H9 (cell line): Measurements from ENCODE around the gene DEAF1. TPM values are rescaled to one million over a fixed set of nuclear protein-coding genes. Genes with fewer than 3 reads are reported as not detected.

Source experiments
- DNase-seq: peaks from one replicate; pipeline ENCODE4 v3.0.0-alpha.2; 2017
- H2AFZ ChIP-seq: one replicate; pipeline ENCODE4 v1.6.1; 2013; ENCODE audit warnings: mild to moderate bottlenecking, low read length, control low read depth, moderate library complexity
- H2AK5ac ChIP-seq: 2 replicates; pipeline ENCODE4 v1.6.1; 2013; ENCODE audit warnings: low read length, control low read depth, mixed read lengths; ENCODE audit not compliant: insufficient read length
- H2BK120ac ChIP-seq: one replicate; pipeline ENCODE4 v1.6.1; 2013; ENCODE audit warnings: low read depth, mild to moderate bottlenecking, low read length, control low read depth, inconsistent platforms; ENCODE audit not compliant: poor library complexity, severe bottlenecking
- H2BK12ac ChIP-seq: 2 replicates; pipeline ENCODE4 v1.6.1; 2013; ENCODE audit warnings: low read length, control low read depth, mixed read lengths, low read depth; ENCODE audit not compliant: insufficient read length
- H2BK15ac ChIP-seq: 2 replicates; pipeline ENCODE4 v1.6.1; 2013; ENCODE audit warnings: low read depth, low read length, control low read depth
- H2BK20ac ChIP-seq: one replicate; pipeline ENCODE4 v1.6.1; 2013; ENCODE audit warnings: low read depth, mild to moderate bottlenecking, low read length, control low read depth, inconsistent platforms; ENCODE audit not compliant: poor library complexity, severe bottlenecking
- H2BK5ac ChIP-seq: 2 replicates; pipeline ENCODE4 v1.6.1; 2013; ENCODE audit warnings: low read length, control low read depth, mixed read lengths; ENCODE audit not compliant: insufficient read length
- H3K14ac ChIP-seq: 2 replicates; pipeline ENCODE4 v1.6.1; 2013; ENCODE audit warnings: low read length, control low read depth; ENCODE audit not compliant: insufficient read depth
- H3K18ac ChIP-seq: 2 replicates; pipeline ENCODE4 v1.6.1; 2013; ENCODE audit warnings: low read depth, mild to moderate bottlenecking, mixed read lengths, low read length, control low read depth; ENCODE audit not compliant: insufficient read length
- H3K23ac ChIP-seq: 2 replicates; pipeline ENCODE4 v1.6.1; 2013; ENCODE audit warnings: low read length, control low read depth, mixed read lengths, low read depth; ENCODE audit not compliant: insufficient read length
- H3K23me2 ChIP-seq: 2 replicates; pipeline ENCODE4 v1.6.1; 2013; ENCODE audit warnings: low read depth, mild to moderate bottlenecking, mixed read lengths, low read length, control low read depth; ENCODE audit not compliant: insufficient read length, poor library complexity, severe bottlenecking
- H3K27ac ChIP-seq: 2 replicates; pipeline ENCODE4 v1.5.1; 2013; ENCODE audit warnings: low read length, control low read depth, mixed read lengths, low read depth; ENCODE audit not compliant: insufficient read length
- H3K27me3 ChIP-seq: 2 replicates; pipeline ENCODE4 v1.6.1; 2013; ENCODE audit warnings: low read length, control low read depth, inconsistent platforms; ENCODE audit not compliant: insufficient read depth
- H3K4ac ChIP-seq: 2 replicates; pipeline ENCODE4 v1.6.1; 2013; ENCODE audit warnings: low read depth, mild to moderate bottlenecking, control low read depth, inconsistent platforms, low read length, moderate library complexity
- H3K4me1 ChIP-seq: 2 replicates; pipeline ENCODE4 v1.6.1; 2013; ENCODE audit warnings: low read length, control low read depth, inconsistent platforms; ENCODE audit not compliant: insufficient read depth
- H3K4me2 ChIP-seq: 2 replicates; pipeline ENCODE4 v1.6.1; 2013; ENCODE audit warnings: low read length, control low read depth, mixed read lengths; ENCODE audit not compliant: insufficient read length, insufficient read depth
- H3K56ac ChIP-seq: 2 replicates; pipeline ENCODE4 v1.6.1; 2013; ENCODE audit warnings: low read depth, mild to moderate bottlenecking, mixed read lengths, low read length, control low read depth; ENCODE audit not compliant: insufficient read length
- H3K79me1 ChIP-seq: 2 replicates; pipeline ENCODE4 v1.6.1; 2013; ENCODE audit warnings: low read depth, mild to moderate bottlenecking, moderate library complexity, low read length, control low read depth, inconsistent platforms; ENCODE audit not compliant: insufficient read depth, poor library complexity, severe bottlenecking
- H3K79me2 ChIP-seq: 2 replicates; pipeline ENCODE4 v1.6.1; 2013; ENCODE audit warnings: low read length, control low read depth, inconsistent platforms; ENCODE audit not compliant: insufficient read depth
- H3K9ac ChIP-seq: 2 replicates; pipeline ENCODE4 v1.6.1; 2013; ENCODE audit warnings: low read length, control low read depth, mixed read lengths; ENCODE audit not compliant: insufficient read length; ENCODE audit errors: extremely low read depth
- H3K9me3 ChIP-seq: one replicate; pipeline ENCODE4 v1.6.1; 2013; ENCODE audit warnings: low read depth, low read length, inconsistent platforms; ENCODE audit not compliant: control insufficient read depth
- H3T11ph ChIP-seq: one replicate; pipeline ENCODE4 v1.6.1; 2013; ENCODE audit warnings: mild to moderate bottlenecking, low read length, control low read depth, inconsistent platforms
- H4K20me1 ChIP-seq: one replicate; pipeline ENCODE4 v1.6.1; 2013; ENCODE audit not compliant: control insufficient read depth, insufficient read length, insufficient read depth
- H4K5ac ChIP-seq: 2 replicates; pipeline ENCODE4 v1.6.1; 2013; ENCODE audit warnings: low read depth, mild to moderate bottlenecking, mixed read lengths, low read length, control low read depth; ENCODE audit not compliant: insufficient read length
- H4K8ac ChIP-seq: replicated peaks from 2 replicates; pipeline ENCODE4 v1.6.1; 2013; ENCODE audit warnings: low read length, control low read depth, mixed read lengths, low read depth; ENCODE audit not compliant: insufficient read length
- H4K91ac ChIP-seq: 2 replicates; pipeline ENCODE4 v1.6.1; 2013; ENCODE audit warnings: low read depth, mild to moderate bottlenecking, moderate library complexity, mixed read lengths, low read length, control low read depth; ENCODE audit not compliant: insufficient read length
- H3K27ac Mint-ChIP-seq, 3 experiments: 2 replicates in 2 of 3; 3 replicates in 1 of 3; pipeline ENCODE4 v1.8.0; 2020 to 2021; ENCODE audit warnings: mixed read lengths in 3 of 3, mild to moderate bottlenecking in 1 of 3, moderate library complexity in 1 of 3
- H3K27me3 Mint-ChIP-seq: 2 replicates; pipeline ENCODE4 v1.8.0; 2021; ENCODE audit warnings: low read depth, mild to moderate bottlenecking, moderate library complexity, mixed read lengths
- H3K36me3 Mint-ChIP-seq, 3 experiments: 2 replicates in 2 of 3; 3 replicates in 1 of 3; pipeline ENCODE4 v1.8.0; 2020 to 2021; ENCODE audit warnings: low read depth in 3 of 3, mixed read lengths in 3 of 3; ENCODE audit not compliant: insufficient read depth in 1 of 3
- H3K4me1 Mint-ChIP-seq, 2 experiments: 2 replicates each; pipeline ENCODE4 v1.8.0; 2020; ENCODE audit warnings: mixed read lengths in 2 of 2
- H3K4me3 Mint-ChIP-seq, 2 experiments: 2 replicates in 1 of 2; 3 replicates in 1 of 2; pipeline ENCODE4 v1.8.0; 2020 to 2021; ENCODE audit warnings: mild to moderate bottlenecking in 2 of 2, mixed read lengths in 2 of 2, moderate library complexity in 1 of 2
- H3K9me3 Mint-ChIP-seq, 2 experiments: 2 replicates in 1 of 2; 3 replicates in 1 of 2; pipeline ENCODE4 v1.8.0; 2020; ENCODE audit warnings: mild to moderate bottlenecking in 2 of 2, mixed read lengths in 2 of 2, moderate library complexity in 1 of 2
- WGBS: extraction: QIAGEN DNeasy Blood & Tissue Kit; methylation state at CpG from one replicate; pipeline ENCODE4 v1.1.7; 2013; ENCODE audit warnings: missing lambda C conversion rate, low lambda C conversion rate, mixed read lengths; ENCODE audit not compliant: insufficient read length; ENCODE audit errors: extremely low coverage; 5-methylcytosine and 5-hydroxymethylcytosine counted together
- total RNA-seq: library from RNA; stranded (reverse); gene quantifications from 2 replicates; pipeline ENCODE4 v1.2.1, GENCODE V29; 2021
- TF ChIP-seq, protein P1 (sequence below): fragments of 200-600 bp; sonication (generic); conservative IDR thresholded peaks from 3 replicates; pipeline ENCODE4 v1.8.0; 2021; ENCODE audit warnings: antibody characterized with exemption, mild to moderate bottlenecking

Gene DEAF1
- total RNA-seq, 1 experiment from 2014 or later = 67.3 TPM

DNA sequence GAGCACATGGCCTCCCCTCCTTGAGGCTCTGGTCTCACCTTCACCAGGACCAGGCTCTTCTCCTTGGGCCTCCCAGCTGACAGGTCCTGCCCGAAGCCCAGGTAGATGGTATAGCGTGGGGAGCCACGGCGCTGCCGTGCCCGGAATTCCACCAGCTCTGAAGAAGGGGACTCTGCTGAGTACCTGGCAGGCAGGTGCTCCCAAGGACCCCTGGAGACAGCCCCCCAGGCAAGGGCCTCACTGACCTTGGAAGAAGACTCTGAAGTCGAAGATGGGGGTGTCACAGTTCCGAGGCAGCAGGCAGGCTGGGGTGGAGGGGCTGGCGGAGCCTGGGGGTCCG lies 82.1 kb downstream of the DEAF1 start:
- WGBS = no CpG with 5 or more reads among the region's 10 CpGs
- Mint-ChIP-seq H3K9me3 (no peaks in the 10 kb centered on the region), H3K36me3 (peaks cover 10 to 37% (median 37%) of the 10 kb centered on the region in 3 experiments; a peak in 6 of 7 replicates), H3K27ac (peak overlapping the region in 1 of 3 experiments; percentile 39; a peak in 1 of 7 replicates), H3K4me3 (no peak overlapping the region), H3K4me1 (peaks cover 4 to 6% of the 10 kb centered on the region in 2 experiments; a peak in 3 of 4 replicates), H3K27me3 (no peaks in the 10 kb centered on the region)
- Histone ChIP-seq H4K20me1 (no peaks in the 10 kb centered on the region), H2BK120ac (no peak overlapping the region), H3K18ac (no peak overlapping the region), H3K56ac (no peak overlapping the region), H3K23ac (no peak overlapping the region), H4K5ac (no peak overlapping the region), H3K4me1 (no peaks in the 10 kb centered on the region), H4K91ac (no peak overlapping the region), H2BK15ac (no peak overlapping the region), H3K79me1 (no peaks in the 10 kb centered on the region), H3K79me2 (no peaks in the 10 kb centered on the region), H3K14ac (no peak overlapping the region), H2AFZ (no peak overlapping the region), H3K4ac (no peak overlapping the region), H3T11ph (no peak overlapping the region), H3K4me2 (no peak overlapping the region), H2BK5ac (no peak overlapping the region), H2BK12ac (no peak overlapping the region), H2BK20ac (no peak overlapping the region), H3K23me2 (peaks cover 4% of the 10 kb centered on the region), H3K27me3 (no peaks in the 10 kb centered on the region), H3K9me3 (no peaks in the 10 kb centered on the region), H4K8ac (no peak overlapping the region), H3K9ac (no peak overlapping the region), H3K27ac (no peak overlapping the region), H2AK5ac (no peak overlapping the region)
- TF ChIP-seq, protein P1, sequence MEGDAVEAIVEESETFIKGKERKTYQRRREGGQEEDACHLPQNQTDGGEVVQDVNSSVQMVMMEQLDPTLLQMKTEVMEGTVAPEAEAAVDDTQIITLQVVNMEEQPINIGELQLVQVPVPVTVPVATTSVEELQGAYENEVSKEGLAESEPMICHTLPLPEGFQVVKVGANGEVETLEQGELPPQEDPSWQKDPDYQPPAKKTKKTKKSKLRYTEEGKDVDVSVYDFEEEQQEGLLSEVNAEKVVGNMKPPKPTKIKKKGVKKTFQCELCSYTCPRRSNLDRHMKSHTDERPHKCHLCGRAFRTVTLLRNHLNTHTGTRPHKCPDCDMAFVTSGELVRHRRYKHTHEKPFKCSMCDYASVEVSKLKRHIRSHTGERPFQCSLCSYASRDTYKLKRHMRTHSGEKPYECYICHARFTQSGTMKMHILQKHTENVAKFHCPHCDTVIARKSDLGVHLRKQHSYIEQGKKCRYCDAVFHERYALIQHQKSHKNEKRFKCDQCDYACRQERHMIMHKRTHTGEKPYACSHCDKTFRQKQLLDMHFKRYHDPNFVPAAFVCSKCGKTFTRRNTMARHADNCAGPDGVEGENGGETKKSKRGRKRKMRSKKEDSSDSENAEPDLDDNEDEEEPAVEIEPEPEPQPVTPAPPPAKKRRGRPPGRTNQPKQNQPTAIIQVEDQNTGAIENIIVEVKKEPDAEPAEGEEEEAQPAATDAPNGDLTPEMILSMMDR = no peak
- no peak for DNase-seq
